ENCODE results near the gene QRFPR.

DNA sequence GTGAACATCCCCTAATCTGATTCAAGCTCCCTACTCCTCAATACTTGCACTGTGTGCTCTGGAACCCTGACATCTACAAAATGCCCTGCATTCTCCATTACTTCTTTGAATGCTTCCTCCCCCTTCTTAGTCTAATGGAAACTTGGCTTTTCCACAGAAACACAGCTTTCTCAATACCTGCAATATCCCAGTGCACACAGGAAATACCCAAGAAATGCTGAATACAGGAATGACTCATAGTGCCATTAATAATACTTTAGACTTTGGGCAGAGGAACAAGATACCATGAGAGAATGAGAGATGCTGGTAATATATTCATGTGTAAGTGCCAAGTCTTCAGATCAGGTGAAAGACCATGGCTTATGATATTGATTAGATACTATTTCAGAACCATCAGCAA, 5.6 kb downstream of the QRFPR start:
- TF ChIP-seq MAX (IDR thresholded peaks at IDR 0.05), result no peak
- no peak for TF ChIP-seq REST (IDR thresholded peaks at IDR 0.05)
- TF ChIP-seq, protein P1, sequence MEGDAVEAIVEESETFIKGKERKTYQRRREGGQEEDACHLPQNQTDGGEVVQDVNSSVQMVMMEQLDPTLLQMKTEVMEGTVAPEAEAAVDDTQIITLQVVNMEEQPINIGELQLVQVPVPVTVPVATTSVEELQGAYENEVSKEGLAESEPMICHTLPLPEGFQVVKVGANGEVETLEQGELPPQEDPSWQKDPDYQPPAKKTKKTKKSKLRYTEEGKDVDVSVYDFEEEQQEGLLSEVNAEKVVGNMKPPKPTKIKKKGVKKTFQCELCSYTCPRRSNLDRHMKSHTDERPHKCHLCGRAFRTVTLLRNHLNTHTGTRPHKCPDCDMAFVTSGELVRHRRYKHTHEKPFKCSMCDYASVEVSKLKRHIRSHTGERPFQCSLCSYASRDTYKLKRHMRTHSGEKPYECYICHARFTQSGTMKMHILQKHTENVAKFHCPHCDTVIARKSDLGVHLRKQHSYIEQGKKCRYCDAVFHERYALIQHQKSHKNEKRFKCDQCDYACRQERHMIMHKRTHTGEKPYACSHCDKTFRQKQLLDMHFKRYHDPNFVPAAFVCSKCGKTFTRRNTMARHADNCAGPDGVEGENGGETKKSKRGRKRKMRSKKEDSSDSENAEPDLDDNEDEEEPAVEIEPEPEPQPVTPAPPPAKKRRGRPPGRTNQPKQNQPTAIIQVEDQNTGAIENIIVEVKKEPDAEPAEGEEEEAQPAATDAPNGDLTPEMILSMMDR (IDR thresholded peaks at IDR 0.05; ENCODE audit: low read depth, low read length, missing input control), result no peak
- no peak for TF ChIP-seq YY1 (IDR thresholded peaks at IDR 0.05)
- TF ChIP-seq, protein P2, sequence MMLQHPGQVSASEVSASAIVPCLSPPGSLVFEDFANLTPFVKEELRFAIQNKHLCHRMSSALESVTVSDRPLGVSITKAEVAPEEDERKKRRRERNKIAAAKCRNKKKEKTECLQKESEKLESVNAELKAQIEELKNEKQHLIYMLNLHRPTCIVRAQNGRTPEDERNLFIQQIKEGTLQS (IDR thresholded peaks at IDR 0.05), result no peak
